Body of pancreas (tissue), 4 donors: Measurements from ENCODE around the gene TFPI. TPM values are rescaled to one million over a fixed set of nuclear protein-coding genes. Genes with fewer than 3 reads are reported as not detected.

Source experiments
- ATAC-seq: fragments of 150-250 bp; one replicate; pipeline ENCODE4 v1.9.1; 2016
- DNase-seq, 4 donors: peaks; one replicate each; pipeline ENCODE4 v3.0.0-alpha.2; 2019
- H3K27ac ChIP-seq, 4 donors: fragments of 200-600 bp; sonication (generic); 1 replicate in 3 of 4; 2 replicates in 1 of 4; pipeline versions ENCODE4 v1.5.1 to v1.6.1; 2016 to 2019; ENCODE audit warnings: mild to moderate bottlenecking in 1 of 4, mixed read lengths in 1 of 4, moderate library complexity in 1 of 4
- H3K27me3 ChIP-seq, 2 donors: fragments of 200-600 bp; sonication (generic); one replicate each; pipeline ENCODE4 v1.6.0; 2016; ENCODE audit warnings: mild to moderate bottlenecking in 1 of 2
- H3K36me3 ChIP-seq, 2 donors: fragments of 200-600 bp; sonication (generic); replicated peaks in 1 of 2; 2 replicates each; pipeline ENCODE4 v1.5.1; 2016; ENCODE audit warnings: low read depth in 2 of 2; ENCODE audit not compliant: insufficient read depth in 1 of 2
- H3K4me1 ChIP-seq: fragments of 200-600 bp; sonication (generic); one replicate; pipeline ENCODE4 v1.6.0; 2016
- H3K4me3 ChIP-seq, 2 donors: fragments of 200-600 bp; sonication (generic); 1 replicate in 1 of 2; 2 replicates in 1 of 2; pipeline ENCODE4 v1.5.1; 2016 to 2019
- H3K9me3 ChIP-seq, 3 donors: fragments of 200-600 bp; sonication (generic); 1 replicate in 2 of 3; 2 replicates in 1 of 3; pipeline ENCODE4 v1.5.1; 2016
- POLR2A ChIP-seq, 3 donors: fragments of 450-650 bp; IDR thresholded peaks; one replicate each; pipeline ENCODE4 v1.6.1; 2016; ENCODE audit warnings: antibody characterized with exemption in 3 of 3, mild to moderate bottlenecking in 2 of 3
- WGBS, 2 donors: methylation state at CpG; one replicate each; pipeline ENCODE4 v1.1.5; 2017; 5-methylcytosine and 5-hydroxymethylcytosine counted together
- intact Hi-C: fragments of 100-400 bp; cut with DNase I; formaldehyde crosslinking; loops from one replicate; pipeline ENCODE4 v1.15.1; 2023
- total RNA-seq, 2 donors: library from RNA; depleted of rRNA; stranded (reverse); fragments of >200 nt; gene quantifications; one replicate each; pipeline ENCODE4 v1.1.0, GENCODE V29; 2016
- TF ChIP-seq, protein P1 (sequence below), 7 experiments: fragments of 450-650 bp in 4 of 7; fragments of 200-600 bp in 3 of 7; sonication (generic) in 3 of 7; IDR thresholded peaks; one replicate each; pipeline ENCODE4 v1.5.1; 2016 to 2019; ENCODE audit warnings: antibody characterized with exemption in 7 of 7

The TFPI gene
- total RNA-seq, 2 donors from 2014 or later, result 21.1 to 54.2 TPM

GRCh38 chr2:187483537-187483936 is 70.7 kb downstream of the TFPI start:
- no peaks in the 10 kb centered on the region for H3K36me3 ChIP-seq
- DNase-seq (no peak), ATAC-seq (no peak)

DNA sequence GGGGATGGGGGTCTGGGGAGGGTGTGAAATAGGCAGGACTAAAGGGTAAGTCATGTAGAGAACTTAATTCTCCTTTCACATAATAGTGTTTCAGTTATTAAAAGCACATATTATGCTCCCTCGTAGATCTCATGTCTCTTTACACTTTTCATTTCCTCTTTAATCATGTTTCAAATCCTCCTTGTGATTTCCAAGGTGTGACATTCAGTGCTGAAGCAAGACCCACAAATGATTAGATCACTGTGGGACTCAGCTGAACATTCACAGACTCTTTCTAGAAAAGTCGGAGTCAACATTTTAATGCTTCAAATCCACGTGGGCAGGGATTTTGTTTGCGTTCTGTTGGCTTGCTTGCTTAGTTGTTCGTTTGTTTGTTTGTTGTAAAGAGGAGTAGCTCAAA is 71.4 kb downstream of the TFPI start:
- 45 to 55% methylated on average over 5 of the region's 5 CpGs for WGBS, 2 donors
- TF ChIP-seq, protein P1, sequence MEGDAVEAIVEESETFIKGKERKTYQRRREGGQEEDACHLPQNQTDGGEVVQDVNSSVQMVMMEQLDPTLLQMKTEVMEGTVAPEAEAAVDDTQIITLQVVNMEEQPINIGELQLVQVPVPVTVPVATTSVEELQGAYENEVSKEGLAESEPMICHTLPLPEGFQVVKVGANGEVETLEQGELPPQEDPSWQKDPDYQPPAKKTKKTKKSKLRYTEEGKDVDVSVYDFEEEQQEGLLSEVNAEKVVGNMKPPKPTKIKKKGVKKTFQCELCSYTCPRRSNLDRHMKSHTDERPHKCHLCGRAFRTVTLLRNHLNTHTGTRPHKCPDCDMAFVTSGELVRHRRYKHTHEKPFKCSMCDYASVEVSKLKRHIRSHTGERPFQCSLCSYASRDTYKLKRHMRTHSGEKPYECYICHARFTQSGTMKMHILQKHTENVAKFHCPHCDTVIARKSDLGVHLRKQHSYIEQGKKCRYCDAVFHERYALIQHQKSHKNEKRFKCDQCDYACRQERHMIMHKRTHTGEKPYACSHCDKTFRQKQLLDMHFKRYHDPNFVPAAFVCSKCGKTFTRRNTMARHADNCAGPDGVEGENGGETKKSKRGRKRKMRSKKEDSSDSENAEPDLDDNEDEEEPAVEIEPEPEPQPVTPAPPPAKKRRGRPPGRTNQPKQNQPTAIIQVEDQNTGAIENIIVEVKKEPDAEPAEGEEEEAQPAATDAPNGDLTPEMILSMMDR (IDR thresholded peaks at IDR 0.05), result no peak
- no peak for TF ChIP-seq POLR2A (IDR thresholded peaks at IDR 0.05)
- no peak for ATAC-seq
- H3K27ac ChIP-seq, result no peak overlapping the region
- H3K4me1 ChIP-seq, result no peaks in the 10 kb centered on the region
- H3K36me3 ChIP-seq, result no peaks in the 10 kb centered on the region
- no peak overlapping the region for H3K4me3 ChIP-seq
- no peak for DNase-seq
- H3K27me3 ChIP-seq, result no peaks in the 10 kb centered on the region
- no peaks in the 10 kb centered on the region for H3K9me3 ChIP-seq
- intact Hi-C loops, result no loop called here

More at GRCh38 chr2:187483537-187483936, 70.7 kb downstream of the TFPI start:
- no peak for TF ChIP-seq POLR2A (IDR thresholded peaks at IDR 0.05)
- TF ChIP-seq, protein P1 (IDR thresholded peaks at IDR 0.05), result no peak
- peaks cover 0 to 4% of the 10 kb centered on the region in 2 donors for H3K27me3 ChIP-seq
- no peak overlapping the region for H3K27ac ChIP-seq
- H3K4me3 ChIP-seq, result no peak overlapping the region
- no peaks in the 10 kb centered on the region for H3K4me1 ChIP-seq
- WGBS, 2 donors, result 19% methylated on average over 2 of the region's 2 CpGs
- intact Hi-C loops, result no loop called here
- no peaks in the 10 kb centered on the region for H3K9me3 ChIP-seq

- Histone ChIP-seq H3K4me3 (no peak overlapping the region), H3K9me3 (no peaks in the 10 kb centered on the region), H3K4me1 (no peaks in the 10 kb centered on the region), H3K36me3 (no peaks in the 10 kb centered on the region), H3K27ac (no peak overlapping the region), H3K27me3 (no peaks in the 10 kb centered on the region)
- no peak for TF ChIP-seq POLR2A (IDR thresholded peaks at IDR 0.05)
- TF ChIP-seq, protein P1 (IDR thresholded peaks at IDR 0.05), result no peak
- ATAC-seq (no peak), DNase-seq (no peak)
- intact Hi-C loops, result no loop called here
- 74 to 89% methylated on average over 3 of the region's 3 CpGs for WGBS, 2 donors
These were observed 72.7 kb downstream of the TFPI start for GRCh38 chr2:187481543-187481942.

DNA sequence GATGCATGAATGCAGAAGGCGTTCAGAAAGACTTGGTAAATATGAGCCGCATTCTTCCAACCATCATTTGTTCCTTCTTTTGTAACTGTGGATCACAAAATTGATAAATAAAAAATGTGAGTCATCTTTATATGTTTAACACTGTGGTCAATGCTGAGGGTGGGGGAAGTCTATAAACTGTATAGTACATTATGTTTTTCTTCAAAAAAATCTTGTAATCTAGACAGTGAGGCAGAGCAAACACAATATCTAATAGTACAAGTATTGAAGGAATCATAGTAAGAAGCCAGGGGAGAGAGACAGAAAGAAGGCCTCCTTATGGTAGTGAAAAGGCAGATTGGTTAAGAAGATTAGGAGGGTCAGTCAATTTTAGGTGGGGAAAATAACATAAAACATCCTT is 75.5 kb downstream of the TFPI start:
- Histone ChIP-seq H3K9me3 (no peaks in the 10 kb centered on the region), H3K27me3 (no peaks in the 10 kb centered on the region), H3K27ac (no peak overlapping the region), H3K4me3 (no peak overlapping the region), H3K4me1 (no peaks in the 10 kb centered on the region), H3K36me3 (no peaks in the 10 kb centered on the region)
- WGBS, 2 donors, result 91 to 93% methylated on average over 2 of the region's 2 CpGs
- ATAC-seq, result no peak
- intact Hi-C loops, result no loop called here
- TF ChIP-seq, protein P1 (IDR thresholded peaks at IDR 0.05), result no peak
- no peak for TF ChIP-seq POLR2A (IDR thresholded peaks at IDR 0.05)
- DNase-seq, result no peak

DNA sequence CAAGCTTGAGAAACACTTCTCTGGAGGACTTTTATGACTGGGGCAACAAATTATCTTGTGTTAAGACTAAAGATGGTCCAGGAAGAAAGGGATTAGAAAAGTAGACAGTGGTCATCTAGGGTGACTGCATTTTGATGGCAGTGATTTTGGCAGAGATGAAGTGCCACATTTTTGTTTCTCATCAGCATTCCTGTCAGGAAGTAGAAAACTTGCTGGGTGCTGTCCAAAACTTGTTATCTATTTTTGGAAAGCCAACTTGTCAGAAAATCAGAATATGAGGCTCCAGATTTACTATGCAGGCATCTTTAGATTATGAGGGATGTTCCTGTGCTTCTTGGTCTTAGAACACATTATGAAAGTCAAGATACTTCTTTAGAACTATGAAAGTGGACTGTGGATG is 77.2 kb downstream of the TFPI start:
- TF ChIP-seq, protein P1 (IDR thresholded peaks at IDR 0.05), result no peak
- TF ChIP-seq POLR2A (IDR thresholded peaks at IDR 0.05), result no peak
- no peak for DNase-seq
- no peak for ATAC-seq
- Histone ChIP-seq H3K27me3 (no peaks in the 10 kb centered on the region), H3K4me3 (no peak overlapping the region), H3K9me3 (no peaks in the 10 kb centered on the region), H3K27ac (no peak overlapping the region), H3K4me1 (no peaks in the 10 kb centered on the region), H3K36me3 (no peaks in the 10 kb centered on the region)
- intact Hi-C loops, result no loop called here
